Stomach smooth muscle (tissue), 2 donors: ENCODE data around the gene IP6K3.

Experiments used
- H3K27ac ChIP-seq: one replicate; pipeline ENCODE4 v1.7.0; 2013; ENCODE audit warnings: mild to moderate bottlenecking, low read length, inconsistent platforms
- H3K27me3 ChIP-seq, 2 donors: one replicate each; pipeline ENCODE4 v1.7.0; 2013; ENCODE audit warnings: low read length in 2 of 2; ENCODE audit not compliant: insufficient read depth in 2 of 2, control insufficient read depth in 1 of 2
- H3K36me3 ChIP-seq, 2 donors: one replicate each; pipeline ENCODE4 v1.7.0; 2013; ENCODE audit warnings: low read length in 2 of 2; ENCODE audit not compliant: control insufficient read depth in 2 of 2, insufficient read depth in 2 of 2
- H3K4me1 ChIP-seq: one replicate; pipeline ENCODE4 v1.7.0; 2013; ENCODE audit warnings: low read length; ENCODE audit not compliant: control insufficient read depth, insufficient read depth
- H3K4me3 ChIP-seq, 2 donors: one replicate each; pipeline ENCODE4 v1.7.0; 2013; ENCODE audit warnings: low read length in 2 of 2
- H3K9ac ChIP-seq, 2 donors: one replicate each; pipeline ENCODE4 v1.7.0; 2013; ENCODE audit warnings: low read length in 2 of 2, mild to moderate bottlenecking in 1 of 2
- H3K9me3 ChIP-seq, 2 donors: one replicate each; pipeline ENCODE4 v1.7.0; 2013; ENCODE audit warnings: low read length in 2 of 2; ENCODE audit not compliant: control insufficient read depth in 2 of 2
- donor health status: healthy.
- donor health status: Pancreatic carcinoma.

IP6K3 gene

DNA sequence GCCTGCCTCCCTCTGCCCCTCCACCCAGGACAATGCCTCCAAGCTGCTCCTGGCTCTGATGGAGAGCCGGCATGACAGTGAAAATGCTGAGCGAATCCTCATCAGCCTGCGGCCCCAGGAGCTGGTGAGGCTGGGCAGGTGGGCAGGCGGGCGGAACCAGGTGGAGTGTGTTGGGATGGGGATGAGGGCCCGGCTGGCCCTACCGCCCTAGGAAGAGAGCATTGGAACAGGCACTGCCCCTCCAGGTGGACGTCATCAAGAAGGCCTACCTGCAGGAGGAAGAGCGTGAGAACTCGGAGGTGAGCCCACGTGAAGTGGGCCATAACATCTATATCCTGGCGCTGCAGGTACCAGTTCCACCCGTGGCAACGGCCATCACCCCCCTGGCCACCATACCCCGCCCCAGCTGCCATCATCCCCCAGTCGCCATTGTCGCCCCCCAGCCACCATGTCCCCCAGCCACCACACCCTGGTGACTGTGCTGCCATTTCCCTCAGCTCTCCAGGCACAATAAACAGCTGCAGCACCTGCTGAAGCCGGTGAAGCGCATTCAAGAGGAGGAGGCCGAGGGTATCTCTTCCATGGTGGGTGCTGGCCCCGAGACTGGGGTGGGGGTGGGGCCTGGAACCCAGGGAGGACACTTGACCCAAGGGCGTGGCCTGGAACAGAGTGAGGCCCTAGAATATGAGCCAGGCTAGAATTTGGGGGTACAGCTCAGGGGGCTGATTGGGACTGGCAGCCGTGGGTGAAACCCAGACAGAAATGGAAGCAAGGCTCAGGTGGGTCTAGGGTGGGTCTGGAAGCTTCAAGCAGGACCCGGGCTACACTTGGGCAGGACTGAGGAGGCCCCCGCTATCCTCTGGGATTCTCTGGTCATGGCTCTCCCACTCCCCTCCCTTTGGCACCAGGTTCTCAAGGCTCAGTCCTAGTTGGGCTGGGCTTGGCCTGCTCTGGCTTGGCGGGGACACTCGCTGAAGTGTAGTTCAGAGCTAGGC lies 59.4 kb downstream of the IP6K3 start:
- Histone ChIP-seq H3K9me3 (no peaks in the 10 kb centered on the region), H3K4me3 (no peak overlapping the region), H3K27ac (no peak overlapping the region), H3K36me3 (peaks cover 0 to 8% of the 10 kb centered on the region in 2 donors), H3K27me3 (peaks cover 0 to 3% of the 10 kb centered on the region in 2 donors), H3K9ac (no peak overlapping the region), H3K4me1 (no peaks in the 10 kb centered on the region)

DNA sequence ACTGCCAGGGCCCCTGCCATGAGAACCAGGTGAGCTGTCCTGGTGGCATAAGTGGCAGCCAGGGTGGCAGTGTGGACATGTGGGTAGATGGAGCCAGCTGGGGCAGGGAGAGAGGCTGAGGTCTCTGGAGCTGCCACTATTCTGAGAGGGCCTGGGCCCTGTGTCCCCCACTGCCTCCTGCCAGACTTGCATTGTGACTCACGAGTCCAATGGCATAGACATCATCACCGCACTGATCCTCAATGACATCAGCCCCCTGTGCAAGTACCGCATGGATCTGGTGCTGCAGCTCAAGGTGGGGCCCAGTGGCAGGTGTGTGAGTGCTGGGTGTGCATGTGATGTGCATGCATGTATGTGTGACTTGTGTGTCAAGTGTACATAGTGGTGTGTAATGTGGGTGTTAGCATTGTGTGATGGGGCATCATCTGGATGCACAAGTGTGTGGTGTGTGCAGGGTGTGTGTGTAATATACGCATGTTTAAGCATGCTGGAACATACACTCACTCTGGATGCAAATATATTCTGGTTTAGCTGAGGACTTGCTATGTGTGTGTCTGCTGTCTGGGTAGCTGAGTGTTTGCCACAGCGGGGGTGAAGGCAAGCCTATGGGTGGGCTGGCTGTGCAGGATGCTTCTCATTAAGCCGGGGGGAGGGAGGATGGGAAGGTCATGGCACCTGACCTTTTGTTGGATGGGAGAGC lies 60.3 kb downstream of the IP6K3 start:
- Histone ChIP-seq H3K4me1 (no peaks in the 10 kb centered on the region), H3K27me3 (peaks cover 0 to 3% of the 10 kb centered on the region in 2 donors), H3K9me3 (no peaks in the 10 kb centered on the region), H3K36me3 (peaks cover 0 to 5% of the 10 kb centered on the region in 2 donors), H3K27ac (no peak overlapping the region), H3K4me3 (no peak overlapping the region), H3K9ac (no peak overlapping the region)

DNA sequence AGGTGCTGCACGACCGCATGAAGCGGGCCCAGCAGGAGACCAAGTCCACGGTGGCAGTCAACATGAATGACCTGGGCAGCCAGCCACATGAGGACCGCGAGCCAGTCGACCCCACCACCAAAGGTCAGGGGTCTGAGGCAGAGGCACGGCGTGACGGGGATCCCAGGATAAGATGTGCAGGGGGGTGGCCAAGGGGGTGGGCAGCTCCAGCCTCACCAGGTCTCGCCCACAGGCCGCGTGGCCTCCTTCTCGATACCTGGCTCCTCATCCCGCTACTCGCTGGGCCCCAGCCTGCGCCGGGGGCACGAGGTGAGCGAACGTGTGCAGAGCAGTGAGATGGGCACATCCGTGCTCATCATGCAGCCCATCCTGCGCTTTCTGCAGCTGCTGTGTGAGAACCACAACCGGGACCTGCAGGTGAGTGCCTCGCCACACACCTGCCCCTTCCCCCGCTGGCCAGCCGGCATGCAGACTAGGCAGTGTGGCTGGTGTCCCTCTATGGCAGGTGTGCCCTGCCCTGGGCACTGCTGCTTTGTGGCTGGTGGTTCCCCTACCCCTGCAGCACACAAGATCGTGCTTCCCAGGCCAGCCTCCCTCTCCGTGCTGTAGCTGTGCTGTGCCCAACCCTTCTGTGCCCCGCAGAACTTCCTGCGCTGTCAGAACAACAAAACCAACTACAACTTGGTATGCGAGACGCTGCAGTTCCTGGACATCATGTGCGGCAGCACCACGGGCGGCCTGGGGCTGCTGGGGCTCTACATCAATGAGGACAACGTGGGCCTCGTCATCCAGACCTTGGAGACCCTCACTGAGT lies 61.1 kb downstream of the IP6K3 start:
- Histone ChIP-seq H3K4me3 (no peak overlapping the region), H3K4me1 (no peaks in the 10 kb centered on the region), H3K9ac (no peak overlapping the region), H3K27ac (no peak overlapping the region), H3K9me3 (no peaks in the 10 kb centered on the region), H3K27me3 (peaks cover 0 to 3% of the 10 kb centered on the region in 2 donors), H3K36me3 (no peaks in the 10 kb centered on the region)

DNA sequence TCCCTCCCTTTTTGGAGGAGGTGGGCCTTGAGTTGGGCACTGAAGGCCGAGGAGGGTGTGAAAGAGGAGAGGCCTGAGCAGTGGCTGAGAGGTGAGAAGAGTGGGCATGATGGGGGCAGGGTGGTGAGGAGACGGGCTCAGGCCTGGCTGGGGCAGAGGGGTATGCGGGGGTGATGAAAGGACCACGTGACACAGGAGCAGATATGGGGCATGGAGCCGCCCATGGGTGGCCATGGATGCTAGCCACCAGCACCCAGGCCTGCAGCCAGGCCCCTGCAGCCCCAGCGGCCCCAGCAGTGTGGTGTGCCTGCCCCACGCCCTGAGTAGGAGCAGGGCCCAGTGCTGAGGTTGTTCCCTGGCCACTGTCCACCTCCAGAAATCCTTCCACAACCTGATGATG lies 61.7 kb downstream of the IP6K3 start:
- Histone ChIP-seq H3K9ac (no peak overlapping the region), H3K27ac (no peak overlapping the region), H3K27me3 (peaks cover 0 to 3% of the 10 kb centered on the region in 2 donors), H3K4me3 (no peak overlapping the region), H3K4me1 (no peaks in the 10 kb centered on the region), H3K9me3 (no peaks in the 10 kb centered on the region), H3K36me3 (no peaks in the 10 kb centered on the region)

DNA sequence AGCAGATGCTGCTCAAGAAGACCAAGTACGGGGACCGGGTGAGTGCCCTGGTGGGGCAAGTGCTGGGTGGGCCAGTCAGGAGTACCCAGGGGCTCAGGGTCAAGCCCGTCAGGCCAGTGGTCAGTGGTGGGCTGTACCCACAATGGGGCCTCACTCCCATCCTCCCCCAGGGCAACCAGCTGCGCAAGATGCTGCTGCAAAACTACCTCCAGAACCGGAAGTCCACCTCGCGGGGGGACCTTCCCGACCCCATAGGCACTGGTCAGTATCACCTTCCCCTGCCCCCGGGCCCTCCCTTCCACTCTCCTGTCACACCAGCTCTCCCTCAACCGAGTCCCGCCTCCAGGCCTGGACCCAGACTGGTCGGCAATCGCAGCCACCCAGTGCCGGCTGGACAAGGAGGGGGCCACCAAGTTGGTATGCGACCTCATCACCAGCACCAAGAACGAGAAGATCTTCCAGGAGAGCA lies 62.2 kb downstream of the IP6K3 start:
- H3K9ac ChIP-seq: no peak overlapping the region
- H3K27me3 ChIP-seq: peaks cover 0 to 3% of the 10 kb centered on the region in 2 donors
- no peak overlapping the region for H3K27ac ChIP-seq
- no peaks in the 10 kb centered on the region for H3K9me3 ChIP-seq
- no peak overlapping the region for H3K4me3 ChIP-seq
- H3K36me3 ChIP-seq: no peaks in the 10 kb centered on the region
- H3K4me1 ChIP-seq: no peaks in the 10 kb centered on the region

DNA sequence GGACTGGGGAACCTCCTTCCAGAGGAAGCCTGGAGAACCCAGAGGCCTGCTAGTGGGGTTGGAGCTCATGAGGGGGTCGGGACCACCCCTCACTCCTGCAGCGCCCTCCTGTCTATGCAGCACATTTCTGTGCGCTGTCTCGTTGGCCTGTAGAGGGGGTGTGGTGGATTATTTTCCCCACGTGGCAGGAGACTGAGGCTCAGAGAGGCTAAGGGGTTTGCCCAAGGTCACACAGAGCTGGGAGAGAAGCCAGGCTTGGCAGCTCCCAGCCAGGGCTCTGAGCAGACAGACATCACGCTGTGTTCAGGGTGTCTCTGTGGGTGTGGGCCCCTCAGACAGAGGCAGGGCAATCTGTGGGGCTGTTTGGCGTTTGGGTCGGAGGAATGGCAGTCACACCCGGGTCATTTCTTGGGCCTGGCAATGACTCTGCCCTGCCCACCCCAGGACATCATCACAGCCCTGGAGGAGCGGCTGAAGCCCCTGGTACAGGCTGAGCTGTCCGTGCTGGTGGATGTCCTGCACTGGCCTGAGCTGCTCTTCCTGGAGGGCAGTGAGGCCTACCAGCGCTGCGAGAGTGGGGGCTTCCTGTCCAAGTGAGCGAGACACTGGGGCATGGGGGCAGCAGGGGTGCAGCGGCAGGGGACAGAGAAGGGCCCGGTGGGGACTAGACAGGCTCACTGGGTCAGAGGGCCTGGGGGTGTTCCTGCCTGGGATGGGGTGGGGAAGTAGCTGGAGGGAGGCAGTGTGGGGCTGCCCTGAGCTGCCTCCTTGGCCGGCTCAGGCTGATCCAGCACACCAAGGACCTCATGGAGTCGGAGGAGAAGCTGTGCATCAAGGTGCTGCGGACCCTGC lies 62.9 kb downstream of the IP6K3 start:
- no peaks in the 10 kb centered on the region for H3K36me3 ChIP-seq
- no peak overlapping the region for H3K27ac ChIP-seq
- H3K9ac ChIP-seq: no peak overlapping the region

DNA sequence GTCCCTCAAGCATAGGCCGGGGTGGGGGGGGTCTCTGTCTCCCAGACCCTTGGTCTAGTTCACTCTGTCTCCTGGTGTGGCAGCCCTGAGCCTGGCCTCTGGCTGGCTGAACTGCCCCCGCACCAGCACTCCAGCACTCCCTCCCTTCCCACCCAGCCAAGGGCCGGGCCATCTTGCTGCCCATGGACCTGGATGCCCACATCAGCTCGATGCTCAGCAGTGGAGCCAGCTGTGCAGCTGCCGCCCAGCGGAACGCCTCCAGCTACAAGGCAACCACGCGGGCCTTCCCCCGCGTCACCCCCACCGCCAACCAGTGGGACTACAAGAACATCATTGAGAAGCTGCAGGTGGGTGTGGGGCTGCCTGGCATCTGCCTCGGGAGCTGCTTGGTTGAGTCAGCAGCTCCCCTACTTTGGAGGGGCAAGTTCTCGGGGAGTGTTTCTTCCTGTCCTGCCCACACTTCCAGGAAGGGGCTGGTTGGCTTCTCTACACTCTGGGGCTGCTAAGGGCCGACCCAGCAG lies 63.6 kb downstream of the IP6K3 start:
- Histone ChIP-seq H3K4me3 (no peak overlapping the region), H3K27ac (no peak overlapping the region), H3K36me3 (no peaks in the 10 kb centered on the region)

More for the DNA sequence above, 62.9 kb downstream of the IP6K3 start:
- no peak overlapping the region for H3K4me3 ChIP-seq
- no peaks in the 10 kb centered on the region for H3K9me3 ChIP-seq
- H3K4me1 ChIP-seq: no peaks in the 10 kb centered on the region
- H3K27me3 ChIP-seq: peaks cover 1 to 3% of the 10 kb centered on the region in 2 donors

DNA sequence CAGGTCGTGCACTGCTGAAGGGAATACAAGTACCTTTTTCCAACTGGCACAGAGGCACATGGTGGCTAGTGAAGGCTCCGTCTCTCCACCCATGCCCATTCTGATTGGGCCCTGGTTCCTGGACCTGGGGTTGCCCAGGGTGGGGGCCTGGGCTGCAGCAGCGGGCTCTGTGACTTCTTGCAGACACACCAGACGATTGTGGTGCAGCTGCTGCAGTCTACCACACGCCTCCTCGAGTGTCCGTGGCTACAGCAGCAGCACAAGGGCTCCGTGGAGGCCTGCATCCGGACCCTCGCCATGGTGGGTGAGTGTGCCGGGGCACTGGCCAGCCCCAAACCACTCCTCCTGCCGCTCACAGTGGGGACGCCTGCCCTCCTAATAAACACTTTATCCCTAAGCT lies 64.4 kb downstream of the IP6K3 start:
- no peaks in the 10 kb centered on the region for H3K4me1 ChIP-seq
- H3K27me3 ChIP-seq: peaks cover 3 to 4% of the 10 kb centered on the region in 2 donors
- H3K4me3 ChIP-seq: no peak overlapping the region
- H3K9ac ChIP-seq: no peak overlapping the region
- H3K9me3 ChIP-seq: no peaks in the 10 kb centered on the region
- H3K27ac ChIP-seq: no peak overlapping the region
- no peaks in the 10 kb centered on the region for H3K36me3 ChIP-seq

More for the DNA sequence above, 63.6 kb downstream of the IP6K3 start:
- Histone ChIP-seq H3K27me3 (peaks cover 2 to 3% of the 10 kb centered on the region in 2 donors), H3K9me3 (no peaks in the 10 kb centered on the region), H3K9ac (no peak overlapping the region), H3K4me1 (no peaks in the 10 kb centered on the region)

DNA sequence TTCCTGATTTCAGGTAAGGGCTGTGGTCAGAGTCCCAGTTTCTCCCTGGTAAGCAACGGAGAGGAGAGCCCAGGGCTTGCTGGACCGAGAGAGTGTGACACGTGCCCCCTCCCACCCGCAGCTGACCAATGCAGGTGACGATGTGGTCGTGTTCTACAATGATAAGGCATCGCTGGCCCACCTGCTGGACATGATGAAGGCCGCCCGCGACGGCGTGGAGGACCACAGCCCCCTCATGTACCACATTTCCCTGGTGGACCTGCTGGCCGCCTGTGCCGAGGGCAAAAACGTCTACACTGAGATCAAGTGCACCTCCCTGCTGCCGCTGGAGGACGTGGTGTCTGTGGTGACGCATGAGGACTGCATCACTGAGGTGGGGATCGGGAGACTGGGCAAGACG lies 66.9 kb downstream of the IP6K3 start:
- Histone ChIP-seq H3K4me1 (no peaks in the 10 kb centered on the region), H3K9me3 (no peaks in the 10 kb centered on the region), H3K9ac (no peak overlapping the region), H3K27me3 (peaks cover 3 to 8% of the 10 kb centered on the region in 2 donors), H3K4me3 (no peak overlapping the region), H3K36me3 (no peaks in the 10 kb centered on the region), H3K27ac (no peak overlapping the region)
